GM13977 (cell line): Measurements from ENCODE around the gene CEND1.

Source experiments
- DNase-seq: peaks from one replicate; pipeline ENCODE4 v3.0.0; 2012; ENCODE audit warnings: low spot score
- CTCF ChIP-seq: IDR thresholded peaks from 2 replicates; pipeline ENCODE4 v1.5.1; 2012; ENCODE audit warnings: mild to moderate bottlenecking, control low read depth; ENCODE audit not compliant: insufficient read depth; ENCODE audit errors: extremely low read depth, missing control alignments
- in situ Hi-C: fragments of 300-500 bp; cut with MboI; formaldehyde crosslinking; loops from one replicate; pipeline ENCODE4 v1.12.0; 2022; ENCODE audit warnings: low sequenced_read_pairs, low pct_unique_long_range_greater_than_20kb, mixed read lengths, inconsistent platforms; ENCODE audit not compliant: unreplicated experiment

Gene CEND1

DNA sequence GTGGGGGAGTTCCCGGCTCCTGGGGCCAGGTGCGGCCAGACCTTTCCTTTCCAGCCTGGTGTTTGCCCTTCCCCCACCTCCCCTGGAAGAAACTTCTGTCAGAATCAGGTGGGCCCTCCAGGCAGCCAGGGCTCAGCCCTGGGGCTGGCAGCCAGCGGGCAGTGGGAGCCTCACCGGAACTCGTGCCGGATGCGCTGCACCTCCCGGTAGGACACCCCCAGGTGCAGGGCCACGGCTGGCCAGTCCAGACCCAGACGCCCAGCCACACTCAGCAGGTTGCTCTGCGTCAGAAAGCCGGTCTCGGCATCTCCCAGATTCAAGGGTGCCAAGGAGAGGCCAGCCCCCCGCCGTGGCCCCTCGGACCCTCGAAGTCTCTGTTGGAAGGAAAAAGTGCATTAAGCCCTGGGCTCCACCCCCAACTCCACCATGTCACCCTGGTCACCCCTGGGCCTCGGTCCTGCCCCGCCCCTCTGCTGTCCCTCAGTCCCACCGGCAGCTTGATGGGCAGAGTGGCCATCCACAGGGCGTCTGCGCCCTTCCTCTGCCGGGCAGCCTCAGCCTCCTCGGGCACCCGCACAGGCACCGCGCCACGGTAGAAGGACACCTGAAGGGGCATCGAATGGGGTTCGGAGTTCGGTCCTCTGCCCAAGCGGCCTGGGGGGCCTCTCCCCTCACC, 9.9 kb upstream of the CEND1 start:
- DNase-seq, result no peak
- TF ChIP-seq CTCF, result no peak
- in situ Hi-C loops, result no loop called here

- peak; percentile 98 for DNase-seq
- TF ChIP-seq CTCF, result peak; percentile 89
- in situ Hi-C loops, result no loop called here
These were observed 8.3 kb upstream of the CEND1 start, which contains the start of gene SLC25A22 for GRCh38 chr11:798093-798713. Gene SLC25A22, minus strand, starts transcription at chr11:798281. Its CDS starts 3,275 bp downstream, at chr11:795006.

- DNase-seq, result peak; percentile 95
- no peak for TF ChIP-seq CTCF
- in situ Hi-C loops, result no loop called here
These were observed 7.6 kb upstream of the CEND1 start for GRCh38 chr11:797296-798092.

GRCh38 chr11:796565-797295, 6.8 kb upstream of the CEND1 start:
- in situ Hi-C loops, result no loop called here
- DNase-seq, result no peak
- no peak for TF ChIP-seq CTCF

GRCh38 chr11:795634-796564, 6.0 kb upstream of the CEND1 start:
- peak; percentile 95 for DNase-seq
- in situ Hi-C loops, result no loop called here
- no peak for TF ChIP-seq CTCF
